Subcutaneous abdominal adipose tissue (tissue), 5 donors: ENCODE data around the gene DESI1.

ENCODE experiments used
- H3K27ac ChIP-seq: one replicate; pipeline ENCODE4 v1.7.0; 2013; ENCODE audit warnings: low read depth, mild to moderate bottlenecking, inconsistent platforms, low read length, moderate library complexity
- H3K27me3 ChIP-seq, 5 donors: one replicate each; pipeline ENCODE4 v1.7.0; 2013; ENCODE audit warnings: low read length in 5 of 5, inconsistent platforms in 1 of 5; ENCODE audit not compliant: control insufficient read depth in 5 of 5, insufficient read depth in 4 of 5
- H3K36me3 ChIP-seq, 5 donors: one replicate each; pipeline ENCODE4 v1.7.0; 2013; ENCODE audit warnings: low read length in 5 of 5; ENCODE audit not compliant: control insufficient read depth in 5 of 5, insufficient read depth in 5 of 5
- H3K4me1 ChIP-seq, 5 donors: one replicate each; pipeline ENCODE4 v1.7.0; 2013; ENCODE audit warnings: low read length in 5 of 5, mild to moderate bottlenecking in 3 of 5, moderate library complexity in 1 of 5; ENCODE audit not compliant: control insufficient read depth in 5 of 5, insufficient read depth in 5 of 5
- H3K4me3 ChIP-seq, 5 donors: one replicate each; pipeline ENCODE4 v1.7.0; 2013; ENCODE audit warnings: low read length in 5 of 5, low read depth in 1 of 5
- H3K9ac ChIP-seq, 5 donors: one replicate each; pipeline ENCODE4 v1.7.0; 2013; ENCODE audit warnings: low read length in 5 of 5, mild to moderate bottlenecking in 4 of 5, moderate library complexity in 3 of 5
- H3K9me3 ChIP-seq, 5 donors: one replicate each; pipeline ENCODE4 v1.7.0; 2013; ENCODE audit warnings: low read length in 5 of 5; ENCODE audit not compliant: control insufficient read depth in 5 of 5
- donor health status: healthy.
- donor health status: healthy.
- donor health status: healthy.
- donor health status: healthy.
- donor health status: healthy.

Gene DESI1

GRCh38 chr22:41613456-41613855 is 7.4 kb downstream of the DESI1 start:
- no peaks in the 10 kb centered on the region for H3K4me1 ChIP-seq
- H3K9ac ChIP-seq = no peak overlapping the region
- H3K9me3 ChIP-seq = no peaks in the 10 kb centered on the region
- no peak overlapping the region for H3K27ac ChIP-seq
- no peak overlapping the region for H3K4me3 ChIP-seq
- peaks cover 0 to 4% (median 2%) of the 10 kb centered on the region in 5 donors for H3K36me3 ChIP-seq
- no peaks in the 10 kb centered on the region for H3K27me3 ChIP-seq

DNA sequence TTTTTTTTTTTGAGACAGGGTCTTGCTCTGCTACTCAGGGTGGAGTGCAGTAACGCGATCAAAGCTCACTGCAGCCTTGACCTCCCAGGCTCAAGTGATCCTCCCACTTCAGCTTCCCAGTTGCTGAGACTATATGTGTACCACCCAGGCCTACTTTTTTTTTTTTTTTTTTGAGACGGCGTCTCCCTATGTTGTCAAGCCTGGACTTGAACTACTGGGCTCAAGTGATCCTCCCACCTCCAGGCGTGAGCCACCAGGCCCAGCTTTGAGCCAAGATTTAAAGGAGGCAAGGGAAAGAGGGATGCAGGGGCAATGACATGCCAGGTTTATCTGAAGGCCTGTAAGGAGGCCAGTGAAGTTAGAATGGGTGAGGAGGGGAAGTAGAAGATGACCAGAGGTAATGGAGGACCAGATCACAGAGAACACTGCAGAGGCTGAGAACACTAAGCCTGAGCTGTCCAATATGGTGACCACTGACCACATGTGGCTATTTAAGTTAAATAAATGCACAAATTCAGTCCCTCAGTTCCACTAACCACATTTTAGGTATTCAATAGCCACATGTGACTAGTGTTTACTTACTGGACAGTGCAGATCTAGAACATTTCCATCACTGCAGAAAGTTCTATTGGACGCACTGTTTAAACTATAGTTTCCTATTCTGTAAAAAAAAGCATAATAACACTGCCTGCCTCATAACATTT is 8.1 kb downstream of the DESI1 start:
- Histone ChIP-seq H3K9me3 (no peaks in the 10 kb centered on the region), H3K4me3 (no peak overlapping the region), H3K9ac (no peak overlapping the region), H3K27me3 (no peaks in the 10 kb centered on the region), H3K36me3 (peaks cover 0 to 7% (median 3%) of the 10 kb centered on the region in 5 donors), H3K27ac (no peak overlapping the region), H3K4me1 (no peaks in the 10 kb centered on the region)

- H3K36me3 ChIP-seq = peaks cover 6 to 39% (median 30%) of the 10 kb centered on the region in 5 donors
- no peak overlapping the region for H3K9ac ChIP-seq
Observed at GRCh38 chr22:41608386-41608785, 12.5 kb downstream of the DESI1 start.

GRCh38 chr22:41603873-41604332 is 16.9 kb downstream of the DESI1 start:
- Histone ChIP-seq H3K9me3 (no peaks in the 10 kb centered on the region), H3K36me3 (peaks cover 6 to 73% (median 59%) of the 10 kb centered on the region in 5 donors), H3K27me3 (no peaks in the 10 kb centered on the region), H3K27ac (no peak overlapping the region), H3K4me3 (no peak overlapping the region), H3K9ac (no peak overlapping the region), H3K4me1 (no peaks in the 10 kb centered on the region)

More at GRCh38 chr22:41608386-41608785, 12.5 kb downstream of the DESI1 start:
- no peaks in the 10 kb centered on the region for H3K9me3 ChIP-seq
- H3K27me3 ChIP-seq = no peaks in the 10 kb centered on the region
- H3K4me1 ChIP-seq = no peaks in the 10 kb centered on the region
- no peak overlapping the region for H3K27ac ChIP-seq
- H3K4me3 ChIP-seq = no peak overlapping the region

DNA sequence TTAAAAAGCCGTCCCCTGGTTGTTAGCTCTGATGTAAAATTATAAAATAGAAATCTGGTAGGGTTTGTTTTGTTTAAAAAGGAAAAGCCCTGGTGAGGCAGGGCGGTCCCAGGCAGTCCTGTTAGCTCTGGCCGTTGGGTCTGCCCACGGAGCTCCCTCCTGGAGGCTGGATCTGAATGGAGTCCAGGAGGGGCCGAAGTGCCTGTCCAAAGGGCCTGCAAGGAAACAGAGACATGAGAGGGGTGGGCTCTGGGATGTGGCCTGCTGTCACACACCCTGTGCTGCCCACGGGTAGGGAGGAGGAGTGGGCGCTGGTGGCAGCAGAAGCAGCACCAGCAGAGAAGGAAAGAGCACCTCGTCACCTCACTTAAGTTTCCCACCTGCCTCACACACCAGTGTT is 19.9 kb downstream of the DESI1 start:
- peaks cover 6 to 58% (median 44%) of the 10 kb centered on the region in 5 donors for H3K36me3 ChIP-seq
- H3K27me3 ChIP-seq = no peaks in the 10 kb centered on the region
- H3K9me3 ChIP-seq = no peaks in the 10 kb centered on the region
- no peak overlapping the region for H3K9ac ChIP-seq
- H3K4me3 ChIP-seq = no peak overlapping the region
- H3K27ac ChIP-seq = no peak overlapping the region
- no peaks in the 10 kb centered on the region for H3K4me1 ChIP-seq

GRCh38 chr22:41598891-41599635 is 21.8 kb downstream of the DESI1 start:
- Histone ChIP-seq H3K27ac (no peak overlapping the region), H3K4me1 (peaks cover 0 to 7% (median 0%) of the 10 kb centered on the region in 5 donors), H3K27me3 (no peaks in the 10 kb centered on the region), H3K4me3 (no peak overlapping the region), H3K9ac (no peak overlapping the region), H3K9me3 (no peaks in the 10 kb centered on the region), H3K36me3 (peaks cover 0 to 44% (median 33%) of the 10 kb centered on the region in 5 donors)

- H3K27me3 ChIP-seq = no peaks in the 10 kb centered on the region
- H3K36me3 ChIP-seq = peaks cover 0 to 35% (median 25%) of the 10 kb centered on the region in 5 donors
- H3K27ac ChIP-seq = no peak overlapping the region
- peak overlapping the region in 1 of 5 donors; percentile 10 for H3K9ac ChIP-seq
- no peaks in the 10 kb centered on the region for H3K9me3 ChIP-seq
- no peak overlapping the region for H3K4me3 ChIP-seq
- peaks cover 0 to 7% (median 0%) of the 10 kb centered on the region in 5 donors for H3K4me1 ChIP-seq
Observed at GRCh38 chr22:41598081-41598480, 22.8 kb downstream of the DESI1 start.

DNA sequence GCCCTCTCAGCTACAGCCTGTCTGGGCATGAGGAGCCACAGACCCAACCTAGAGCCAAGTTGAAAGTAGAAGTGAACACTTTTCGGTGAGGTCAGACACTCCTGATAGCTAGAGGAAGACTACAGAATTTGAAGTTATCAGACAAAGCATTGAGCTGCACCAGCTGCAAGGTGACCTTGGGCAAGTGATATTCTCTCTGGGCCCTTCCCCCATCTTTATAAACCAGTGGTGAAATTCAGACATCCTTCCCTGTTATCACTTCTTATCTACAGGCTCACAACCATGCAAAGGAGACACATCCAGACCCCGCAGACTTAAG is 23.2 kb downstream of the DESI1 start:
- no peaks in the 10 kb centered on the region for H3K9me3 ChIP-seq
- H3K9ac ChIP-seq = no peak overlapping the region
- H3K27ac ChIP-seq = no peak overlapping the region
- H3K27me3 ChIP-seq = no peaks in the 10 kb centered on the region
- H3K4me1 ChIP-seq = peaks cover 0 to 7% (median 0%) of the 10 kb centered on the region in 5 donors
- H3K36me3 ChIP-seq = peaks cover 0 to 31% (median 20%) of the 10 kb centered on the region in 5 donors
- H3K4me3 ChIP-seq = no peak overlapping the region

DNA sequence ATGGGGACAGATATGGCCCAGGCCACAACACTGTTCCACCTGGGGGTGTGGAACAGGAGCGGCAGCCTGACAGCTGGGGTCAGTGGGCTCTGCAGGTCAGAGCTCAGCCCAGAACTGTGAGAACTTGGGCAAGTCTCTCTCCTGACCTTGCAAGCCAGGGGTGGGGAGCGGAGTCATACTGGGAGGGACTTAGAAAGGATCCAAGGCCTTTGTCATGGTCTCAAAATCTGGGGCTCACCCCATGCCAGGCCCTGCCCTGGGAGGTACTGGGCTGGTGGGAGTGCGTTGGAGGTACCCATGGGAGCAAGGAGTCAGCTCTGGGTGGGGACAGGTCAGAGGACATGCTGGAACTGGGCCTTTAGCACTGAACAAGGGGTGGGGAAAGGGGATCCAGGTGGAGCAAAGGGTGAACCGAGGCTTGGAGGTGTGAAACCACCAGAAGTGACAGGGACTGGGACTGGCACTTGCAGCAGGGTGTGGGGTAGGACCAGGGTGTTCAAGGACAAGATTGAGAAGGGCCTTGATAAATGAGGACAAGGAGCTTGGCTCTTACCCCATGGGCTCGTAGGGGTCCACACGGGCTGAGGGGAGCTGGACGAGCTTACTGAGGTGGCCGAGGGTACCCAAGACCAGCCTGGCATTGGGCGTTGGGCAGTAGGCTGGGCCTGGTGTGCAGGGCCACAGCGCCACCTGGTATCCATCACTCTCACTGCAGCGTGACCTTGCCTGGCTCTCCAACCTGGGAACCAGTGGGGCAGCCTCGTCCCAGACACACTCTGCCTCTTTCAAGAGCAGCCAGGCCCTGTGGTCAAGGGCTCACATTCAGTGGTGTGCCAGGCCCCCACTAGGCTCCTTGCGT is 23.8 kb downstream of the DESI1 start:
- peaks cover 0 to 25% (median 14%) of the 10 kb centered on the region in 5 donors for H3K36me3 ChIP-seq
- peaks cover 0 to 7% (median 0%) of the 10 kb centered on the region in 5 donors for H3K4me1 ChIP-seq
- no peaks in the 10 kb centered on the region for H3K9me3 ChIP-seq
- peak overlapping the region in 1 of 5 donors; percentile 25 for H3K9ac ChIP-seq
- no peaks in the 10 kb centered on the region for H3K27me3 ChIP-seq
- H3K27ac ChIP-seq = no peak overlapping the region
- no peak overlapping the region for H3K4me3 ChIP-seq
